22Rv1 (cell line): ENCODE results near the gene PDE6D.

Source experiments
- H3K27ac ChIP-seq: fragments of 450-650 bp; 2 replicates; pipeline ENCODE4 v1.5.1; 2017
- CTCF ChIP-seq: fragments of 450-650 bp; IDR thresholded peaks from 2 replicates; pipeline ENCODE4 v1.5.1; 2017; ENCODE audit warnings: mild to moderate bottlenecking
- ZFX ChIP-seq: fragments of 450-650 bp; IDR thresholded peaks from 2 replicates; pipeline ENCODE4 v1.6.1; 2017; ENCODE audit warnings: antibody characterized with exemption, borderline replicate concordance

PDE6D gene

GRCh38 chr2:231692847-231693246 lies 88.2 kb downstream of the PDE6D start:
- no peak overlapping the region for H3K27ac ChIP-seq
- peak; percentile 16 for TF ChIP-seq CTCF
- no peak for TF ChIP-seq ZFX

GRCh38 chr2:231691251-231691772 lies 89.8 kb downstream of the PDE6D start:
- H3K27ac ChIP-seq: no peak overlapping the region
- no peak for TF ChIP-seq CTCF
- no peak for TF ChIP-seq ZFX

- TF ChIP-seq CTCF: no peak
- TF ChIP-seq ZFX: no peak
- H3K27ac ChIP-seq: no peak overlapping the region
These were observed 91.8 kb downstream of the PDE6D start for GRCh38 chr2:231689124-231689893.

GRCh38 chr2:231688719-231689118 lies 92.4 kb downstream of the PDE6D start:
- H3K27ac ChIP-seq: no peak overlapping the region
- TF ChIP-seq CTCF (no peak), ZFX (no peak)

GRCh38 chr2:231687961-231688360 lies 93.1 kb downstream of the PDE6D start:
- no peak overlapping the region for H3K27ac ChIP-seq
- TF ChIP-seq CTCF (no peak), ZFX (no peak)

- H3K27ac ChIP-seq: no peak overlapping the region
- TF ChIP-seq ZFX (no peak), CTCF (peak; percentile 74)
These were observed 93.8 kb downstream of the PDE6D start for GRCh38 chr2:231687133-231687852.
